HepG2 (cell line): ENCODE data around the gene ALDH7A1. TPM values are rescaled to one million over a fixed set of nuclear protein-coding genes. Genes with fewer than 3 reads are reported as not detected.

ENCODE experiments used
- ATAC-seq: fragments of 200-7000 bp; cut with Tn5 transposase; 3 replicates; pipeline ENCODE4 v1.9.1; 2020; ENCODE audit warnings: mild to moderate bottlenecking, moderate library complexity
- BruUV-seq: library from RNA; stranded (reverse); fragments of 400-500 nt; replicated peaks from 2 replicates; lab custom pipeline; 2021; lab: Mats Ljungman, UMichigan
- CTCF ChIA-PET: fragments of 300-600 bp; formaldehyde crosslinking; extraction: SDS; loops from one replicate; lab custom pipeline; 2021; ENCODE audit warnings: low total read pairs, inconsistent platforms, low intra/inter-chr PET ratio; lab: Yijun Ruan, JAX
- POLR2A ChIA-PET: fragments of 350-600 bp; sonication (Branson Sonifier 250); formaldehyde crosslinking; loops from one replicate; lab custom pipeline; 2020; ENCODE audit warnings: antibody characterized with exemption, inconsistent platforms; lab: Yijun Ruan, JAX
- DNase-seq: peaks from one replicate; pipeline ENCODE4 v3.0.0-alpha.2; 2015; ENCODE audit warnings: low spot score
- FAIRE-seq: peaks from 3 replicates; lab custom pipeline; 2011; peaks lifted over from hg19 to GRCh38; lab: Jason Lieb, UNC
- H2AFZ ChIP-seq: one replicate; pipeline ENCODE4 v1.6.1; 2011; ENCODE audit warnings: low read length, inconsistent platforms
- H3K27ac ChIP-seq: fragments of 300-600 bp; 3 replicates; pipeline ENCODE4 v1.8.0; 2011; ENCODE audit warnings: mixed run types, mild to moderate bottlenecking, mixed read lengths, low read length, inconsistent platforms; ENCODE audit not compliant: insufficient read depth; ENCODE audit errors: extremely low read length
- H3K27me3 ChIP-seq, 2 experiments: fragments of 200-600 bp in 1 of 2; 2 replicates in 1 of 2; 3 replicates in 1 of 2; pipeline versions ENCODE4 v1.6.0 to v1.8.0; 2011; ENCODE audit warnings: low read length in 2 of 2, mild to moderate bottlenecking in 2 of 2, moderate library complexity in 2 of 2, inconsistent platforms in 1 of 2; ENCODE audit not compliant: insufficient read depth in 2 of 2, control insufficient read depth in 1 of 2
- H3K36me3 ChIP-seq, 2 experiments: fragments of 200-600 bp in 1 of 2; replicated peaks in 1 of 2; 2 replicates in 1 of 2; 3 replicates in 1 of 2; pipeline versions ENCODE4 v1.5.1 to v1.8.0; 2011; ENCODE audit warnings: low read length in 2 of 2, inconsistent platforms in 1 of 2; ENCODE audit not compliant: insufficient read depth in 2 of 2, control insufficient read depth in 1 of 2
- H3K4me1 ChIP-seq: 2 replicates; pipeline ENCODE4 v1.5.1; 2012; ENCODE audit warnings: low read length, inconsistent platforms; ENCODE audit not compliant: insufficient read depth
- H3K4me2 ChIP-seq: 2 replicates; pipeline ENCODE4 v1.6.0; 2011; ENCODE audit warnings: low read depth, low read length, inconsistent platforms
- H3K4me3 ChIP-seq, 3 experiments: fragments of 200-600 bp in 1 of 3; sonication (generic), shearing (Covaris generic) in 1 of 3; replicated peaks in 1 of 3; 2 replicates each; pipeline ENCODE4 v1.5.1; 2011 to 2016; ENCODE audit warnings: low read length in 3 of 3, inconsistent platforms in 2 of 3, low read depth in 2 of 3, mild to moderate bottlenecking in 2 of 3, control low read depth in 1 of 3, mixed read lengths in 1 of 3; ENCODE audit not compliant: insufficient read depth in 1 of 3
- H3K79me2 ChIP-seq: one replicate; pipeline ENCODE4 v1.6.1; 2011; ENCODE audit warnings: low read length, inconsistent platforms; ENCODE audit not compliant: insufficient read depth
- H3K9ac ChIP-seq: 2 replicates; pipeline ENCODE4 v1.6.0; 2011; ENCODE audit warnings: mild to moderate bottlenecking, low read depth, low read length, inconsistent platforms; ENCODE audit not compliant: insufficient read depth
- H3K9me3 ChIP-seq: 2 replicates; pipeline ENCODE4 v1.5.1; 2012; ENCODE audit warnings: mild to moderate bottlenecking, low read length
- H4K20me1 ChIP-seq: 2 replicates; pipeline ENCODE4 v1.6.0; 2011; ENCODE audit warnings: inconsistent platforms, mild to moderate bottlenecking, low read length, moderate library complexity; ENCODE audit not compliant: insufficient read depth
- DR1 ChIP-seq: sonication (generic); formaldehyde crosslinking; IDR thresholded peaks from 2 replicates; pipeline ENCODE4 v1.8.0; 2021; ENCODE audit warnings: mild to moderate bottlenecking, missing genetic modification reagents, inconsistent platforms
- GTF2F1 ChIP-seq: fragments of 150-350 bp; IDR thresholded peaks from 2 replicates; pipeline ENCODE4 v1.6.1; 2014; ENCODE audit warnings: low read length
- HIVEP1 ChIP-seq: sonication (generic); formaldehyde crosslinking; IDR thresholded peaks from 2 replicates; pipeline ENCODE4 v1.4.0; 2020; ENCODE audit warnings: mild to moderate bottlenecking, missing genetic modification reagents
- MTA1 ChIP-seq: sonication (generic); formaldehyde crosslinking; IDR thresholded peaks from 2 replicates; pipeline ENCODE4 v1.4.0; 2020; ENCODE audit warnings: missing genetic modification reagents, mild to moderate bottlenecking, borderline replicate concordance
- RAD21 ChIP-seq: fragments of 450-650 bp; formaldehyde crosslinking; IDR thresholded peaks from 2 replicates; pipeline ENCODE4 v1.5.0; 2020; ENCODE audit warnings: mild to moderate bottlenecking
- SIX4 ChIP-seq: sonication (generic); formaldehyde crosslinking; IDR thresholded peaks from 2 replicates; pipeline ENCODE4 v1.4.0; 2020; ENCODE audit warnings: missing genetic modification reagents
- SMC3 ChIP-seq: IDR thresholded peaks from 2 replicates; pipeline ENCODE4 v1.6.1; 2011; ENCODE audit warnings: low read length, improper control_type of control experiment
- SNAPC2 ChIP-seq: sonication (generic); formaldehyde crosslinking; IDR thresholded peaks from 2 replicates; pipeline ENCODE4 v1.8.1; 2022; ENCODE audit warnings: mild to moderate bottlenecking, missing genetic modification reagents
- SP1 ChIP-seq, 2 experiments: fragments of 450-650 bp in 1 of 2; sonication (generic) in 1 of 2; formaldehyde crosslinking in 1 of 2; IDR thresholded peaks; 2 replicates each; pipeline versions ENCODE4 v1.4.0 to v1.6.1; 2016 to 2020; ENCODE audit warnings: missing genetic modification reagents in 1 of 2
- STAG1 ChIP-seq: sonication (generic); formaldehyde crosslinking; IDR thresholded peaks from 2 replicates; pipeline ENCODE4 v1.4.0; 2020; ENCODE audit warnings: missing genetic modification reagents
- ZBTB33 ChIP-seq: sonication (generic); formaldehyde crosslinking; IDR thresholded peaks from 2 replicates; pipeline ENCODE4 v1.4.0; 2020; ENCODE audit warnings: missing genetic modification reagents
- ZHX1 ChIP-seq: sonication (generic); formaldehyde crosslinking; IDR thresholded peaks from 2 replicates; pipeline ENCODE4 v1.8.1; 2022; ENCODE audit warnings: low read depth, mild to moderate bottlenecking, missing genetic modification reagents
- ZKSCAN1 ChIP-seq: fragments of 150-350 bp; IDR thresholded peaks from 2 replicates; pipeline ENCODE4 v1.6.1; 2014; ENCODE audit warnings: low read length
- ZNF577 ChIP-seq: sonication (generic); formaldehyde crosslinking; IDR thresholded peaks from 2 replicates; pipeline ENCODE4 v1.4.0; 2020; ENCODE audit warnings: mild to moderate bottlenecking, low read depth, missing genetic modification reagents, borderline replicate concordance
- ZNF629 ChIP-seq: sonication (generic); formaldehyde crosslinking; conservative IDR thresholded peaks from 2 replicates; pipeline ENCODE4 v1.5.0; 2020; ENCODE audit warnings: missing genetic modification reagents
- WGBS: methylation state at CpG from one replicate; pipeline ENCODE4 v1.1.6; 2017; ENCODE audit warnings: low lambda C conversion rate; 5-methylcytosine and 5-hydroxymethylcytosine counted together
- in situ Hi-C: cut with HindIII; loops from 2 replicates; pipeline ENCODE4 v1.10.0; 2017; ENCODE audit warnings: low pct_unique_long_range_greater_than_20kb; ENCODE audit not compliant: extremely low pct_ligation_motif_present
- intact Hi-C: fragments of 100-400 bp; cut with micrococcal nuclease; formaldehyde crosslinking; loops from one replicate; pipeline ENCODE4 v1.10.0; 2022; ENCODE audit not compliant: unreplicated experiment
- polyA plus RNA-seq, 8 experiments: library from polyadenylated mRNA; depleted of rRNA in 3 of 8; stranded (reverse) in 7 of 8; unstranded in 1 of 8; fragments of >200 nt; fragmentation: Illumina TruSeq in 4 of 8; extraction: Trizol in 4 of 8; gene quantifications; 2 replicates each; pipeline versions ENCODE4 v1.2.1 to v1.2.3, GENCODE V29; 2011 to 2016; ENCODE audit warnings: low read depth in 4 of 8, missing spikeins in 1 of 8, mixed read lengths in 1 of 8; ENCODE audit not compliant: insufficient read depth in 1 of 8
- total RNA-seq, 5 experiments: library from RNA; depleted of rRNA; stranded (reverse); fragments of >200 nt; fragmentation: Illumina TruSeq; extraction: Trizol; gene quantifications; 2 replicates each; pipeline ENCODE4 v1.2.3, GENCODE V29; 2016; ENCODE audit warnings: low read depth in 1 of 5
- TF ChIP-seq, protein P1 (sequence below): IDR thresholded peaks from 2 replicates; pipeline ENCODE4 v1.6.1; 2016; ENCODE audit warnings: missing genetic modification reagents, missing compliant biosample characterization
- TF ChIP-seq, protein P2 (sequence below): sonication (generic); formaldehyde crosslinking; IDR thresholded peaks from 2 replicates; pipeline ENCODE4 v1.5.0; 2020; ENCODE audit warnings: mild to moderate bottlenecking, missing genetic modification reagents, moderate library complexity

The ALDH7A1 gene
- total and polyA plus RNA-seq, 2 of the 13 experiments (the other 11 are each of a cell fraction or from before 2014, with no cell fraction given): 69.0 to 100 TPM

GRCh38 chr5:126492939-126493338, 102.1 kb downstream of the ALDH7A1 start:
- no peaks in the 10 kb centered on the region for H3K9me3 ChIP-seq
- intact Hi-C loops: loop anchor here (1.0 to 5.0 kb wide), 2 partner anchors 44 to 139 kb away; no protein-coding TSS in a partner anchor
- ChIA-PET POLR2A (no interaction called here), CTCF (interaction anchor here (2.3 kb wide), 1 partner anchor 139 kb away, joined by 9 read pairs; no protein-coding TSS in a partner anchor)
- DNase-seq: peak; percentile 35
- peak; percentile 77 for FAIRE-seq
- no TSS peak for BruUV-seq
- H3K4me1 ChIP-seq: no peaks in the 10 kb centered on the region
- ATAC-seq: peak; percentile 77
- H3K4me3 ChIP-seq: no peak overlapping the region
- no peaks in the 10 kb centered on the region for H3K27me3 ChIP-seq
- no peaks in the 10 kb centered on the region for H3K79me2 ChIP-seq
- H3K9ac ChIP-seq: no peak overlapping the region
- no peak overlapping the region for H3K27ac ChIP-seq
- 67% methylated on average over 8 of the region's 8 CpGs for WGBS
- in situ Hi-C loops: loop anchor here (5.0 kb wide), 1 partner anchor 141 kb away; no protein-coding TSS in a partner anchor
- no peak overlapping the region for H2AFZ ChIP-seq
- H3K36me3 ChIP-seq: peaks cover 2 to 22% of the 10 kb centered on the region in 2 experiments; a peak in 2 of 5 replicates
- no peaks in the 10 kb centered on the region for H4K20me1 ChIP-seq
- H3K4me2 ChIP-seq: no peak overlapping the region
- TF ChIP-seq SMC3 (peak; percentile 61), ZNF577 (CRISPR knock-in tag) (no peak), RAD21 (CRISPR knock-in tag) (peak; percentile 53), SP1 (IDR thresholded peaks at IDR 0.05) (no peak), SP1 (CRISPR knock-in tag; IDR thresholded peaks at IDR 0.05) (no peak), HIVEP1 (CRISPR knock-in tag) (no peak), MTA1 (CRISPR knock-in tag) (no peak), DR1 (CRISPR knock-in tag) (no peak), SNAPC2 (CRISPR knock-in tag) (no peak), ZHX1 (CRISPR knock-in tag) (no peak), ZBTB33 (CRISPR knock-in tag) (no peak), STAG1 (peak; percentile 80), GTF2F1 (no peak), ZNF629 (CRISPR knock-in tag) (no peak), ZKSCAN1 (no peak), SIX4 (CRISPR knock-in tag) (no peak)
- TF ChIP-seq, protein P1, sequence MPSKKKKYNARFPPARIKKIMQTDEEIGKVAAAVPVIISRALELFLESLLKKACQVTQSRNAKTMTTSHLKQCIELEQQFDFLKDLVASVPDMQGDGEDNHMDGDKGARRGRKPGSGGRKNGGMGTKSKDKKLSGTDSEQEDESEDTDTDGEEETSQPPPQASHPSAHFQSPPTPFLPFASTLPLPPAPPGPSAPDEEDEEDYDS (CRISPR knock-in tag): no peak
- TF ChIP-seq, protein P2, sequence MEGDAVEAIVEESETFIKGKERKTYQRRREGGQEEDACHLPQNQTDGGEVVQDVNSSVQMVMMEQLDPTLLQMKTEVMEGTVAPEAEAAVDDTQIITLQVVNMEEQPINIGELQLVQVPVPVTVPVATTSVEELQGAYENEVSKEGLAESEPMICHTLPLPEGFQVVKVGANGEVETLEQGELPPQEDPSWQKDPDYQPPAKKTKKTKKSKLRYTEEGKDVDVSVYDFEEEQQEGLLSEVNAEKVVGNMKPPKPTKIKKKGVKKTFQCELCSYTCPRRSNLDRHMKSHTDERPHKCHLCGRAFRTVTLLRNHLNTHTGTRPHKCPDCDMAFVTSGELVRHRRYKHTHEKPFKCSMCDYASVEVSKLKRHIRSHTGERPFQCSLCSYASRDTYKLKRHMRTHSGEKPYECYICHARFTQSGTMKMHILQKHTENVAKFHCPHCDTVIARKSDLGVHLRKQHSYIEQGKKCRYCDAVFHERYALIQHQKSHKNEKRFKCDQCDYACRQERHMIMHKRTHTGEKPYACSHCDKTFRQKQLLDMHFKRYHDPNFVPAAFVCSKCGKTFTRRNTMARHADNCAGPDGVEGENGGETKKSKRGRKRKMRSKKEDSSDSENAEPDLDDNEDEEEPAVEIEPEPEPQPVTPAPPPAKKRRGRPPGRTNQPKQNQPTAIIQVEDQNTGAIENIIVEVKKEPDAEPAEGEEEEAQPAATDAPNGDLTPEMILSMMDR (CRISPR knock-in tag): peak; percentile 65
